Fibroblast of lung (primary cell): ENCODE results near the gene CLCN4. TPM values are rescaled to one million over a fixed set of nuclear protein-coding genes. Genes with fewer than 3 reads are reported as not detected.
A peak's percentile ranks its signal among the peaks of the same experiment; 100 is the strongest.

ENCODE experiments used
- DNase-seq, 2 donors: peaks; one replicate each; pipeline versions ENCODE4 v3.0.0 to v3.0.0-alpha.2; 2010; ENCODE audit warnings: low read depth in 2 of 2
- H2AFZ ChIP-seq: 2 replicates; pipeline ENCODE4 v1.5.1; 2012; ENCODE audit warnings: low read length, control low read depth, inconsistent platforms
- H3K27ac ChIP-seq: 2 replicates; pipeline ENCODE4 v1.5.1; 2011; ENCODE audit warnings: low read length, control low read depth; ENCODE audit not compliant: insufficient read depth
- H3K27me3 ChIP-seq: 2 replicates; pipeline ENCODE4 v1.5.1; 2011; ENCODE audit warnings: mild to moderate bottlenecking, low read length; ENCODE audit not compliant: control insufficient read depth, insufficient read depth
- H3K36me3 ChIP-seq: 2 replicates; pipeline ENCODE4 v1.5.1; 2011; ENCODE audit warnings: low read length; ENCODE audit not compliant: control insufficient read depth, insufficient read depth
- H3K4me1 ChIP-seq: 2 replicates; pipeline ENCODE4 v1.5.1; 2011; ENCODE audit warnings: low read length; ENCODE audit not compliant: control insufficient read depth, insufficient read depth; ENCODE audit errors: extremely low read depth
- H3K4me2 ChIP-seq: 2 replicates; pipeline ENCODE4 v1.5.1; 2011; ENCODE audit warnings: low read length, control low read depth; ENCODE audit not compliant: insufficient read depth; ENCODE audit errors: extremely low read depth
- H3K4me3 ChIP-seq, 4 experiments: fragments of 200-600 bp in 1 of 4; sonication (generic) in 1 of 4; replicated peaks in 1 of 4; 2 replicates each; pipeline ENCODE4 v1.5.1; 2011 to 2016; ENCODE audit warnings: low read length in 4 of 4, low read depth in 3 of 4, mild to moderate bottlenecking in 3 of 4, control low read depth in 2 of 4, inconsistent platforms in 1 of 4, mixed read lengths in 1 of 4; ENCODE audit not compliant: insufficient read depth in 1 of 4; ENCODE audit errors: control extremely low read depth in 1 of 4
- H3K79me2 ChIP-seq: 2 replicates; pipeline ENCODE4 v1.5.1; 2012; ENCODE audit warnings: mild to moderate bottlenecking, low read length, inconsistent platforms; ENCODE audit not compliant: control insufficient read depth, insufficient read depth
- H3K9ac ChIP-seq: 2 replicates; pipeline ENCODE4 v1.5.1; 2011; ENCODE audit warnings: mild to moderate bottlenecking, low read length, control low read depth; ENCODE audit not compliant: insufficient read depth
- H3K9me3 ChIP-seq: 2 replicates; pipeline ENCODE4 v1.5.1; 2012; ENCODE audit warnings: low read depth, low read length; ENCODE audit not compliant: control insufficient read depth, insufficient read depth
- H4K20me1 ChIP-seq: 2 replicates; pipeline ENCODE4 v1.5.1; 2011; ENCODE audit warnings: low read length; ENCODE audit not compliant: control insufficient read depth, insufficient read depth; ENCODE audit errors: extremely low read depth
- CTCF ChIP-seq, 2 donors: IDR thresholded peaks in 1 of 2; conservative IDR thresholded peaks in 1 of 2; 1 replicate in 1 of 2; 2 replicates in 1 of 2; pipeline ENCODE4 v1.5.1; 2011 to 2012; ENCODE audit warnings: low read length in 2 of 2, control low read depth in 1 of 2, inconsistent platforms in 1 of 2, low read depth in 1 of 2, mild to moderate bottlenecking in 1 of 2
- EZH2 ChIP-seq: IDR thresholded peaks from 2 replicates; pipeline ENCODE4 v1.5.1; 2012; ENCODE audit warnings: low read length, control low read depth, mild to moderate bottlenecking; ENCODE audit errors: missing control alignments
- polyA plus RNA-seq, 2 donors: library from polyadenylated mRNA; depleted of rRNA in 1 of 2; stranded (reverse) in 1 of 2; unstranded in 1 of 2; fragments of >200 nt; gene quantifications; 2 replicates each; pipeline ENCODE4 v1.2.1, GENCODE V29; 2011 to 2012; ENCODE audit warnings: missing spikeins in 1 of 2
- total RNA-seq: library from RNA; depleted of rRNA; stranded (reverse); fragments of >200 nt; gene quantifications from 2 replicates; pipeline ENCODE4 v1.2.1, GENCODE V29; 2014

Gene CLCN4
- total and polyA plus RNA-seq, 2 donors (not counting 1 experiment from before 2014, with no cell fraction given) = 0.70 to 4.0 TPM

- Histone ChIP-seq H3K27me3 (no peaks in the 10 kb centered on the region), H3K9ac (no peak overlapping the region), H3K4me3 (no peak overlapping the region), H4K20me1 (no peaks in the 10 kb centered on the region), H3K79me2 (no peaks in the 10 kb centered on the region), H3K27ac (no peak overlapping the region), H2AFZ (no peak overlapping the region), H3K36me3 (no peaks in the 10 kb centered on the region), H3K4me1 (peaks cover 10% of the 10 kb centered on the region), H3K4me2 (no peak overlapping the region), H3K9me3 (no peaks in the 10 kb centered on the region)
- TF ChIP-seq EZH2 = no peak
- TF ChIP-seq CTCF (conservative IDR thresholded peaks at IDR 0.05 in 1 of 2, IDR thresholded peaks at IDR 0.05 in 1 of 2; ENCODE audit: low read depth in 1 of 2, low read length in 2 of 2) = no peak
- DNase-seq = peak; percentile 30 to 90
Measured at GRCh38 chrX:10177601-10178000, 20.8 kb downstream of the CLCN4 start.

GRCh38 chrX:10178866-10179463 is 22.2 kb downstream of the CLCN4 start:
- Histone ChIP-seq H3K79me2 (no peaks in the 10 kb centered on the region), H3K4me2 (no peak overlapping the region), H3K4me1 (peaks cover 10% of the 10 kb centered on the region), H3K9ac (no peak overlapping the region), H3K9me3 (no peaks in the 10 kb centered on the region), H2AFZ (no peak overlapping the region), H3K27ac (no peak overlapping the region), H3K36me3 (no peaks in the 10 kb centered on the region), H3K27me3 (no peaks in the 10 kb centered on the region), H3K4me3 (no peak overlapping the region), H4K20me1 (no peaks in the 10 kb centered on the region)
- no peak for TF ChIP-seq CTCF (conservative IDR thresholded peaks at IDR 0.05 in 1 of 2, IDR thresholded peaks at IDR 0.05 in 1 of 2; ENCODE audit: low read depth in 1 of 2, low read length in 2 of 2)
- TF ChIP-seq EZH2 = no peak
- DNase-seq = no peak

- no peak for DNase-seq
- TF ChIP-seq EZH2 (no peak), CTCF (conservative IDR thresholded peaks at IDR 0.05 in 1 of 2, IDR thresholded peaks at IDR 0.05 in 1 of 2; ENCODE audit: low read depth in 1 of 2, low read length in 2 of 2) (no peak)
Measured at GRCh38 chrX:10183760-10184159, 27.0 kb downstream of the CLCN4 start.

More at GRCh38 chrX:10183760-10184159, 27.0 kb downstream of the CLCN4 start:
- no peaks in the 10 kb centered on the region for H4K20me1 ChIP-seq
- no peaks in the 10 kb centered on the region for H3K79me2 ChIP-seq
- no peak overlapping the region for H2AFZ ChIP-seq
- no peaks in the 10 kb centered on the region for H3K27me3 ChIP-seq
- H3K4me2 ChIP-seq = no peak overlapping the region
- no peak overlapping the region for H3K4me3 ChIP-seq
- no peaks in the 10 kb centered on the region for H3K9me3 ChIP-seq
- H3K9ac ChIP-seq = no peak overlapping the region
- H3K36me3 ChIP-seq = no peaks in the 10 kb centered on the region
- H3K27ac ChIP-seq = no peak overlapping the region
- no peaks in the 10 kb centered on the region for H3K4me1 ChIP-seq
